Amygdala (tissue), 56 donors: ENCODE measurements around the gene SFXN2.
A peak's percentile ranks its signal among the peaks of the same experiment; 100 is the strongest.
"Not testable (repeated sequence)": the region's sequence is repeated elsewhere in the genome, so short reads cannot be mapped to it uniquely, and the experiment has no call there.

ENCODE experiments used
- DNase-seq, 56 donors: peaks; one replicate each; lab custom pipeline; 2025; lab: John Stamatoyannopoulos, UW

The SFXN2 gene

DNA sequence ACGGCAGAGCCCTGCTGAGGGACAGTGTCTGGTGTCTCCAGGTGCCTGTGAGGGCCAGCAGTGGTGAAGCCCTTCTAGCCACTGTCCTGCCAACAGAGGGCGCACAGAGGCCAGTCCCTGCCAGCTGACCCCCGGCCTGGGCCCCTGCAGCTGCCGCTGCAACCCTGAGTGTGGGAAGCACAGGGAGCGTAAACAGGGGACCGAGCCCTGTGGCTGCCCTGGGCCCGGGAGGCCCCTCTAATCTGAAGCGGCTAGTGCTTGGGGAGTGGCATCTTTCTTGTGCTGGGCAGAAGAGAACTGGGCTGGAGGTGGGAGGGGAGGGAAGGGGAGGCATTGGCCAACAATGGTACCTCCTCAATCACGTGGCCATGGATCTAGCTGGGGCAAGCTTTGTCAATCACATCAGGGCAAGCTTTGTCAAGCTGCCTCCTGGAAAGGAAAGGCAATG, 35.6 kb upstream of the SFXN2 start:
- peak in 53 of 56 donors; percentile 28 to 90 (median 73) for DNase-seq

DNA sequence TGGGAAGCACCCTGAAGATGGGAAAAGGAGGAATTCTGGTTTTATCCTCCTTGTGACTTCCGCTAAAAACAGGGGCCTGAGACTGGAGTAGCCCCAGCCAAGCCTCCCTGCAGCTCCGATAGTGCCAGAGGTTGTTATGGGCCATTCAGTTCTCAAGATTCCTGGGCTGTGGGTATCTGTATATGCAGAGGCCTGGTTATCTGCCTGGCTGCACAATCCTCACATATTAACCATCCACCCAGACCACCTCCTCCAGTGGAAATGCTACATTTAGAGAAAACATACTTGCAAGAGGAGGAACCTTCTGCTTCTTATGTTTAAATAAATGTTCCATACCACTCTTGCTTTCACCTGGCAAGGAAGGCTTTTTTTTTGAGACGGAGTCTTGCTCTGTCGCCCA, 34.8 kb upstream of the SFXN2 start:
- DNase-seq: no peak

DNA sequence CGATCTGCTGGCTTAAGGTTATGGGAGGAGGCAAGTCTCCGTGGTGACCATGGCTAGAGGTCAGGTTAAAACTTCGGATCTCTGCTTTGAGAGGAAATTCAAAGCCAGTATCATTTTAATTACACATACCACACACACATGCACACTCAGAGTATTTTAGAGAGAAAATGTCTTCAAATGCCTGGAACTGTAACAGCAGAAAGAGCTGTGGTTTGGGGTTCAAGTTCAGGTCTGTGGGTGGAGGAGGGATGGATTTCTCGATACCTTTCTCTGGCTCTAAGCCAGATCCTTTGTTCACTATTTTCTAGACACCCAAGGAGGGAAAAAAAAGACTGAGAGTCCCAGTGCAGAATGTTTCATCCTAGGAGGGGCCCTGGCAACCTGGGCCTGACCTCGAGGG, 32.7 kb upstream of the SFXN2 start:
- DNase-seq: no peak

DNA sequence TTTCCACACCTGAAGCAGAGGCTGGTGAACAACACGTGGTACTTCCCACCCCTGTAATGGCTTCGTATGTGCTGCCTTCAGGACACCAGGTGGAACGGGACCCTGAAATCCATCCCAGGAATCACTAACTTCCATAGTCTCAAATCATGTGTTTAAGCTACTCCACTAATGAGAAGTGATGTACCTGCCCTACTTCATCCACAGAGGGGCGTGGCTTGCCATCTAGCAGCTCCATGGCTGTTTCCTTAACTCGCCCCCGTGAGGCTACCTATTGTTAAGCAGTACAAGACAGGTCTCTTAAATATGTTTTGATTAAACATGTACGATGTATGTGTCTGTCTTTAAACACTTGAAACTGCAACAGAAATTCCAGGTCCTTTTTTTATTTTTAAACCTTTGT, 32.0 kb upstream of the SFXN2 start:
- DNase-seq: no peak

DNA sequence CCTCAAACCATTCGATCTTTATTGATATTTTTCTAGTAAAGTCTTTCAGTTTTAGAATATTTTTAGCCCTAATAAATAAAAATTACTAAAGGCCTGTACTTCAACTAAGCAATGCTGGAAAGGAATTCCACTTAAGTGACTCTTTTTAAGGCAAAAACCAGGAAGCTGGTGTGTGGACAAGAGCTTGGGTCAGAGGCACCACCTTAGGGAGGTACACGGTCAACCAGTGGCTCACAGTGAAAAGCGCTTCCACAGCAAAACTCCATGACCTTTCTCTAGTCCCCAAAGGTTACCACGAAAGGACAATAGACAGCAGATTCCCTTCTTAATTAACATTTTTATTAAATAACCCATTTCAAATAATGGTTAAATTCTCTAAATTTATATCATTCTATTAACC, 31.5 kb upstream of the SFXN2 start:
- DNase-seq: no peak

DNA sequence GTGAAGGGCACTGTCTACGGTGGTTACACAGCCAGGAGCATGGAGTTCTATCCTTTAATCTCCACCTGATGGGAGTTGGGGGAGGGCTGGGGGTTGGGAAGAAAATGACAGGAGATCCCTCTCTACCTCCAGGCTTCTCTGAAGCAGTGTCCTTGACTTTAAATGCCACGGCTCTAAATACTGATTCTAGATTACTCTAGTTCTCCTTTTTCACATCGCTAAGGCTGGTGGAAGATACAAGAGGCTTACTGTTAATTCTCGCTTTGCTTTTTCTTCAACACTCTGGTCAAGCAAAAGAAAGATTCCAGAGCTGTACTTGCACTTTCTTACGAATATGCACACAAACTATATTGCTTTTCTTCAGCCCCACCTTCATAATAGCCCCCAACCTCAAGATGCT, 30.7 kb upstream of the SFXN2 start:
- no peak for DNase-seq

DNA sequence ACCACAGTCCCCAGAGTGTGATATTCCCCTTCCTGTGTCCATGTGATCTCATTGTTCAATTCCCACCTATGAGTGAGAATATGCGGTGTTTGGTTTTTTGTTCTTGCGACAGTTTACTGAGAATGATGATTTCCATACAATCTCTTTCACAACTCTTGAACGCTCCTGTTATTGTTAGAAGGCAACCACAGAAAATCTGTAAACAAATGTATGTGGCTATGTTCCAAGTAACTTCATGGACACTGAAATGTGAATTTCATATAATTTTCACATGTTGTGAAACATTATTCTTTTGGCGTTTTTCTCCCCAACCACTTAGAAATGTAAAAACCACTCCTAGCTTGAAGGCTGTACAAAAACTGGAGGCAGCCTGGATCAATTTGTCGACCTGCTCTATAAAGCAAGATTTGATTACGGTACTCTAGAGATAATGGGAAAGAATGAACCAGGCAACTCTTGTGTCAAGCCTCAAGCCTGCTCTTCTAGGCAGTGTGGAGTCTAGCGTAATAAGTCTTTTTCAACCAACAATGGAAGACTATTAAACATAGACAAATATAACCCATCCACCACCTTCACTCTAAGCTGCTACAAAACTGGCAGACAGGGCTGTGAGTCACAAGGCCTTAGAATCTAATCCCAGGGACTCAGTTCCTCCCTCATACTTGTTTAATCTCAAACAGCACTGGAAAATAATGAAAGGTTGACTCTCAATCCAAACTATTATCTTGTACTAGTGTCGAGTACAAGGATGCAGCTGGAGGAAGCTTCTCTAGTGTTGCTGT, 23.0 kb upstream of the SFXN2 start:
- DNase-seq: no peak

DNA sequence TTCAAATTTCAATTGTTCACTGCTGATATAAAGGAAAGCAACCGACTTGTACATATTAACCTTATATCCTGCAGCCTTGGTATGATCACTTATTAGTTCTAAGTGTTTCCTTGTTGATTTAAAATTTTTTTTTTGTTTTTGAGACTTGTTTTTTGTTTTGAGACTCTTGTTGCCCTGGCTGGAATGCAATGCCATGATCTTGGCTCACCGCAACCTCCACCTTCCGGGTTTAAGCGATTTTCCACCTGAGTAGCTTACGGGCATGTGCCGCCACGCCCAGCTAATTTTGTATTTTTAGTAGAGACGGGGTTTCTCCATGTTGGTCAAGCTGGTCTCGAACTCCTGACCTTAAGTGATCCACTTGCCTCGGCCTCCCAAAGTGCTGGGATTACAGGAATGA, 19.0 kb upstream of the SFXN2 start:
- not testable (repeated sequence) for DNase-seq

DNA sequence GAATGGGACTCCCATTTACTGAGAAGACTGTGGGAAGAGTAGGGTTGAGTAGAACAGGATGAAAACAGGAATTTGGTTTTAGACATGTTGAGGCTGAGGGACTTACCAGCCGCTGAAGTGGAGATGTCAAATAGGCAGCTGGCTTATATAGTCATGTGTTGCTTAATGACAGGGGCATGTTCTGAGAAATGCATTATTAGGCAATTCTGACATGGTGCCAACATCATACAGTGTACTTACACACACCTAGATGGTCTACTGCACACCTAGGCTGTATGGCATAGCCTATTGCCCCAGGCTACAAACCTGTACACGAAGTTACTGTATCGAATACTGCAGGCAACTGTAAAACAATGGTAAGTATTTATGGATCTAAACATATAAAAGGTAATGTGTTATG, 17.7 kb upstream of the SFXN2 start:
- DNase-seq: no peak

DNA sequence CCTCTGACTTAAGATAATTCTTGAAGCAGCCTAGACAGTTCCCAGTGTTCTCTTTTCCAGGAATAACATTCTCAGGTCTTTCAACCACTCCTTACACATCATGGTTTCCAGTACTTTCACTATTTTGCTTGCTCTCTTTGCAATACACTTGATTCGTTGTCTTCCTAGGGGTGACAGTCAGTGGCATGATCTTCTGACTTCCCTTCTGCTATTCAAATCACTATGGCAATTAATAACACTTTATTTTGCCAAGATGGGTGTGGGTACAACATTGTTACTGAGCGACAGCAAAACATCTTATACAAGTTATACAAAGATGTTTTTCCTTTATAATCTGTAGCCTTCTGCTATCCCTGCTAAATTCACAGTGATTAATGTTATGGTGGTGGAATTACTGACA, 15.5 kb upstream of the SFXN2 start:
- DNase-seq: no peak

DNA sequence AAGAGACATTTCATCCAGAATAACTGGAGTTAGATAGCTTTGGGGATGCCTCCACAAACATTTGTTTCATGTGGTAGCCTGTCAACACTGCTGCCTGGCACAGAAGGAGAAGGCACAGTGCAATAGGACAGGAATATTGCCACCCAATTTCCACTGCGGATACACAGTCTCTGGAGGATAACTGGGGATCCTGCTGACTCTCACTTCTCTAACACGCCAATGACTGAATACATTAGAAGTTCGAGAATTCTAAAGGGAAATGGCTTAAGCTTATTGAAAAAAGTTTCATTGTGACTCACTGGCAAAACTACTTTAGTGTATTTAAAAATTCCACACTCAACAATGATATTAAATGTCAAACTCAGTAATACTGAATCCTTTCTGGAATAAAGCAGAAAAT, 13.2 kb upstream of the SFXN2 start:
- DNase-seq: no peak

DNA sequence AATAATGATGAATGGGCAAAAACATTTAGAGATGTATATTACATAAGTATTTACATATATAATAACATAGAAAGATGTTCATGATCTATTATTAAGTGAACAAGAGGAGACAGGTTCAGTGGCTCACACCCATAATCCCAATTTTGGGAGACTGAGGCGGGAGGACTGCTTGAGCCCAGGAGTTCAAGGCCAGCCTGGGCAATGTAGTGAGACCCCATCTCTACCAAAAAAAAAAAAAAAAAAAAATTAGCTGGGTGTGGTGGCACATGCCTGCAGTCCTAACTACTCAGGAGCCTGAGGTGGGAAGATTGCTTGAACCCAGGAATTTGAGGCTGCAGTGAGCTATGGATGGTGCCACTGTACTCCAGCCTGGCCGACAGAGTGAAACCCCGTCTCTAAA, 12.6 kb upstream of the SFXN2 start:
- no peak for DNase-seq

DNA sequence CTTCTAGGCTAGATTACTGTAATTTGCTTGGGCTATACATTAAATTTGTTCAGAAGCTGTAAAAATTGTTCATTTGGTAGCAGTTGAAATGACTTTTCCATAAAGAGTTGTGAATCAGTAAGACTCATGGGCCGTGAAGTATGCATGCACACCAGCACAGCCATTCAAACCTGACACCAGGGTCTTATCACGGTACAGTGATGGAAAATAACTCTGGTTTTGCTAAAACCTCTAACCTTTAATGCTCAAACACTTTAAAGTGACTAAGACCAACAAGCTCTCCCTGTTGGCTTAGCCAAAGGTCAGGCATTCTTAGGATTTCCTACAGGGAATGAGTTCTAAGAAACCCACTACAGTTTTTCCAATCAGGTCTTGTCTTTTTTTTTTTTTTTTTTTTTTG, 11.7 kb upstream of the SFXN2 start:
- no peak for DNase-seq

DNA sequence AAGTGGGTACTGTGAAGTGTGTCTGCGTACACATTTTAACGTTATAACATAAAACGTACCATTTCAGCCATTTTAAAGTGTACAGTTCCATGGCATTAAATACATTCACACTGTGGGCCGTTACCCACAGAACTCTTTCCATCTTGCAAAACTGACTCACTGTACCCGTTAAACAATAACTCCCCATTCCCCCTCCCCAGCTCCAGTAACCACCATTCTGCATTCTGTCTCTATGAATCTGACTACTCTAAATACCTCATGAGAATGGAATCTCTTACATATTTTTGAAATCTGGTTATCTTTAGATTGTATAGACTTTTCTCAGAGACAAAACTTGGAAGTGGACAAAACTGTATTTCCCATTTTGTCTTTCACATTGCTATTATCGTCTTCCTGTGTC, 9.5 kb upstream of the SFXN2 start:
- DNase-seq: no peak

DNA sequence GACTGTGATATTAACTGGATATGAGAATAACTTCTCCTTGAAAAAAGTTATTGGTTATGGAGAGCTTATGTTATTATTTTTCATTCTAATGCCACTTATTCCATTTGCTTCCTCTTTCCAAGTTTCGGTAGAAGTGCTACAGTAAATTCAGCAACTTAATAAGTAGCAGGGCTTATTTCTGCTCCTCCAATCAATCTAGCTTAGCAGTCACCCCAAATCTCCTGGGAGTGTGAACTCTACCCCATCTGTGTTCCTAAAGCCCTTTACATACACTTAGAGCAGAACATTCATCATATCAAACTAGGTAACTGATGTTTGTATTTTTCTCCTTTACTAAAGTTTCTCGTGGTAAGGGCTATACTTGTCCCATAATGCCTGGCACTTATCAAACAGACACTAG, 8.9 kb upstream of the SFXN2 start:
- no peak for DNase-seq

DNA sequence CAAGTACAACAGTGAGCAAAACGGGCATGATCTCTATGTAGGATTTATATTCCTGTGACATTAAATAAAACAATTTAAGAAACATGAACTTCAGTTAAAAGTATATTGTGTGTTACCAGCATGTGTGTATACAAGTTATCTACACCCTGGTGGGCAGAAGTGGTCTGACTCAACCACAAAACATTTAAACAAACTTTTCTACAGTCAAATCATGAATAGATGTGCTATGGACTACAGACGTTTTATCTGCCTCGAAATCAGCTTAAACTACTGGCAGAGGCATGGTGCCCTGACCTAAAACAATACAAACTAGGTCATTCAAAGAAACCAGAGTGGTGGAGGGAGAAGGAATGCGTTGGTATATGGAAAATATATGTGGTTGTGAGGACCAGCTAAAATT, 3.8 kb upstream of the SFXN2 start:
- no peak for DNase-seq

DNA sequence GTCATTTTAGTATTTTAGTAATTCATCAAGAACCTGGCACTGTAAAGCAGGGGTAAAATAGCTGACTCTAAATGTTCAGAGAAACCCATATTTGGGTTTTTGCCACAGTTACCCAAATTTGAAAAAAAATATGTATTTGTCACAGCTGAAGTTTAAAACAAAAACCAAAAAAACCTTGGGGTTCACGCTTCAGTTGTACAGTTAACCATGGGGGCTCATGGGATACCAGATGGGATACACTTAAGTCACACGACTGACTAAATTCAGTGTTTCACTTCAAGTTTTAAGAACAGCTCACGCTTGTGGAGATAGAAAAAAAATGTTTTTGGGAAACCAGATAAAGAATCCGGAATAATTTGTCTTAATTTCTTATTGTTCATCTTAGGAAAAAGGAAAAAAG, 2.3 kb upstream of the SFXN2 start:
- DNase-seq: no peak

DNA sequence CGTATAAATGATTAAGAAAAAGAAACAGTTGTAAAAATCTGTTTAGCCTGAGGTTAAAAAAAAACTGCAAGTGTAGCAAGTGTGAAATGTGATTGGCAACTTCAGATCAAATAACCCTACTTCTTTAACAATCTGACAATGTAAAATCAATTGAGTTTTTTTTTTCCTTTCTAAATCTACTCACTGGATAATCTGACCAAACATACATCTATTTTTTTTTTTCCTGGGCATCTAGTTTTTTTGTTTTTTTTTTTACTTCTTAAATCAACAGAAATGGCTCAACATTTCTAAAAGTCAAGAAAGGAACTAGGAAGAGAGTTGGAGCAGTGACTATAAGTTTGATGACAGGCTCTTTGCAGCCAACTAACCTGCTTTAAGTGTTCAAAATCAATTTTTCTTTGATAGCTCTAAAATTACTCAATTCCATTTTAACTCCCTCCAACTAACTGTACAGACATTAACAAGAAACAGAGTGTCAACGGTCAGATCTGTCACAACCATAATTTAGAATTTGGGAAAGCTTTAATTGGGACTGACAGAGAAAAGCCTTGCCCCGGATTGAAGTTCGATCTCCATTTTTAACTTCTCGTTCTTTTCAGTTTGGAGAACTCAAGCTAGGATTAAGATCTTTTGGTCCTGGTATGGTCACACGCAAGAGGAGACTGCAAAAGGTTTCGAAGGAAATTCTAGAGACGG, 1.4 kb upstream of the SFXN2 start:
- DNase-seq: no peak

DNA sequence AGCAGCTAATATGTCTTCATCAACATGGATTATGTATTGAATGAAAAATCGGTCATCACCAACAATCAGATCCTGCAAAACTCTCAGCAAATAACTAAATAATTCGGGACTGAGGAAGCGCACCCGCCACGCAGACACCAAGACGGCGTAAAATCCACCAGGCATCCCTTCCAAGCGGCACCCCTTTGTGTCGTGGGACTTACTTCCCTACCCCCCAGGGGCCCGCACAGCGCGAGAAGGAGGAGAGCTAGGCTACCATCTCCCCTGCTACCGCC, 960 bp upstream of the SFXN2 start:
- peak in 7 of 56 donors; percentile 45 to 71 (median 66) for DNase-seq

DNA sequence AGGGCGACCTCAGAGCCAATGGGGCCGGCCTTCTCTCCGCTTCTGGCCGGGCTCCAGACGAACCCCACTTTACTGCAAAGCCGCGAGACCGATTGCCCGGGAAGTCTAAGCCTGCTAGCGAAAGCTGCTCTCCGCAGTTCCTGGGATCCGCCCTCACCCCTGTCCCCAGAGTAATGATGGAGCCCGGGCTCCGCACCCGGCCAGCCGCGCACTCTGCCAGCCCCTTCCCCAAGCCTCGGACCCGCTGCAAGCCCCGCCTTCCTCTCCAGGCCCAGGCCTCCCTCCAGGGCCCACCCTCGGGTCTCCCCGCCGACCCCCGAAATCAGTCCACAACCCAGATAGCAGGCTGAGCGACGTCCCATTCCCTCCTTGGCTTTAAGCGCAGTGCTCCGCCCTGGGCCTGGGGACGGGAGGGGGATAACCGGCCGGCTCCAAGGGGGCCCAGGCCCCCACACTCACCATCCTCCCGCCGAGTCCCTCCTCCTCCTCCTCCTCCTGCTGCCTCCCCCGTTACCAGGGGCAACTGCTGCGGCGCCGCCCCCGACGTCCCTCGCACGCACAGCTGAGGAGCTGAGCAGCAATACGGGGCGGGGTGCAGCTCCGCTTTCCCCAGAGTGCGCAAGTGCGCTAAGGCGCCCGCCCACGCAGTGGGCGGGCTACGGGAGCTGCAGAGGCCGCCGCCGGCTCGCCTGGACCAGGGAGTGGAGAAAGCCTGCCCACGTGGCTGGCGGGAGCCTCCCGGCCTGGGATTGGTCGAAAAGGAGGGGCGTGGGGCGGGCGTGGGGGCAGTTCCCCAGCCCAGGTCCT, 419 bp upstream of the SFXN2 start, which contains the start of gene ARL3:
TSS of gene ARL3 (minus strand) at position 584 of the 807 bp plus-strand sequence. CDS start at position 462, 122 bp downstream.
- DNase-seq: peak; percentile 64 to 99 (median 96)

DNA sequence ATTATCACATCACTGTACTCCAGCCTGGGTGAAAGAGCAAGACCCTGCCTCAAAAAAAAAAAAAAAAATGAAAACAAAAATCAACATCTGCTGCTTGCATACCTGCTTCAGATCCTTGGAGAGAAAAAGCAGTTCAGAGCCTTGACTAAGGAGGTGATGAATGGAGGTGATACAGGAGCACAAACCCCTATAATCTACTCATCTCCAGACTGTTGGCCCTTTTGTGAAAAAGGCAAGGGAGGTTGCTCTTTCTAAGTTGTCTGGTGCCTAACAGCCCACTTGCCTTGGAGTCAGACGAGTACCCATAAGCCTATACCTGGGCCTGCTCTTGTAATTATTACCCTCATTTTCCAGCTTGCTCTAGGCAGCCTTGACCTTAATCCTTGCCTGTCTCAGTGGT, 1.4 kb downstream of the SFXN2 start:
- no peak for DNase-seq
